Measurements from ENCODE around the gene TMEM117.
"Not testable (repeated sequence)": the region's sequence is repeated elsewhere in the genome, so short reads cannot be mapped to it uniquely, and the experiment has no call there.

The TMEM117 gene

DNA sequence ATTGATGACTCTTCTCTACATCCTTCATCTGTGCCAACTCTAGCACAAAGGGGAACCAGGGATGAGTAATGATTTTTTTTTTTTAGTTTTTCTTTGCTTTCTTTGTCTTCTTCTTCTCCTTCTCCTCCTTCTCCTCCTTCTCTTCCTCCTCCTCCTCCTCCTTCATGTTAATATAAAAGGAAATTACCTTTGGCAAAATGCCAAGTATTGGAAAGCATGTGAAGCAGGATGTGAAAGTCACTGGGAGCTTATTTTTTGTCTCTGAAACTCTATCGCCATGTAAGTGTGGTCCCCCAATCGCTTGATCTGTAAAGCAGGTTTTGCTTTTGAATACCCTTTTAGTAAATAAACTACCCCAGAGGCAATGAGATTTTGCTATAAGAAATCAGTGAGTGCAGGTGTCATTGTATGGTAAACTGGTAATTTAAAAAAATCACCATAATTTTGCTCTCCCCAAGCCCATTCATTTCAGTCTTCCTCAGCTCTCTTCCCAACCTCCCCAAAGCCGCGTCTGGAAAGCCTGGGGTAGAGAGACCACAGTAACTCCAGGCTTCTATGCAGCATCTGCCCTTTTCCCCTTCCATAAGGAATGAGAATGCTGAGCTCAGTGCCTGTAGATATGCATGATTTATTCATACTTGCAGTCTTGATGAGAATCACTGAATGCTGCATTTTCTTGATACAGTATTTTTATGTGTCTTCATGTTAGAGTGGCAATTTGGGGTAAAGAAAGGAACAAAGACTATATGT, 388.7 kb downstream of the TMEM117 start:
- no peak for DNase-seq (ENCODE audit: low read depth)

DNA sequence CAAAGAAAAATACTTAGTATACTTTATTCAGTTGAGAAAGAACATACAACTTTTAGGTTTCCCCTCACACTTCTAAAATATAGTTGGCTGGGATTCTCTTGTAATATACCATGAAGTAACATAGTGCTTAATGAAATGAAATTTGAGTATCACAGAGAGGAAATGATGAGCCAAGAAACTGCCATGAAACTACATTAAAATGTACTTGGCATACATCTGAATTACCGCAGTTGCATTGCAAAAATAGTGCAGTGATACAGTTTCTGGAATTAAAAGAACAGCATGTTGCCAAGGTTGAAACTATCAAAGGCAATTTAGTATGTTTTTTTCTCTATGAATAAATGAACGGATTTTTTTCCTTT, 389.2 kb downstream of the TMEM117 start:
- no peak for DNase-seq (ENCODE audit: low read depth)

DNA sequence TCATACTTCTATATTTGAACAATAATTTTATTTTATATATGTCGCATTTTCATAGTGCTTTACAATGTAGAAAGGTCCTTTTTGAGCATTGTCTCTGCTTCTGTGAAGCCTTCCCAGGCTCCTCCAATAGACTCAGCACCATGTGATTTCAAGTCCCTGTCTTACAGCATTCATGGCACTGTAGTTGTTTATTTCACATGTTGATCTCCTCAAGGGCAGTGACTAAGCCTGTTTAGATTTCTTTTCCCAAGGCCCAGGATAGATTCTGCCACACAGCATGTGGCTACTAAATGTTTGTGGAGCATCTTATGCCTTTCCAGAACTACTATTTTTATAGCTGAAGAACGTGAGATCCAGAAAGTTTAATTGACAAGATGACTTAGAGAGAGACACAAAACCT, 391.7 kb downstream of the TMEM117 start:
- DNase-seq (ENCODE audit: low read depth): no peak

DNA sequence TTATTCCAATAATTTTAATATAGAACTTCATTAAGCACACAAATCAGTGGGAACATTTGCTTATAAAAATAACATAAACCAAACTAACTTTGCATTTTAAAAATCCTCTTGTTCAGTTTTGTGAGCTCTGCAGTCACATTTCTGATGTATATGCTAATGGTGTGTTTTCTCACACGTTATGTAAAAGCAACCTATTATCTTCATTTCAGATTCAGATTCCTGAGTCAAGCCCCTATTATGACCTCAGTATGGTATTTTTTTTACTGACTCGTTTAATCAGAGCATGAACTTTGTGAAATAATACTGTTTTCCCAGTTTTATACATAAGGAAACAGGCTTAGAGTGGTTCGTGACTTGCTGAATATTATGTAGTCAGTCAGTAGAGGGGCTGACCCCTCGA, 394.0 kb downstream of the TMEM117 start:
- no peak for DNase-seq (ENCODE audit: low read depth)

DNA sequence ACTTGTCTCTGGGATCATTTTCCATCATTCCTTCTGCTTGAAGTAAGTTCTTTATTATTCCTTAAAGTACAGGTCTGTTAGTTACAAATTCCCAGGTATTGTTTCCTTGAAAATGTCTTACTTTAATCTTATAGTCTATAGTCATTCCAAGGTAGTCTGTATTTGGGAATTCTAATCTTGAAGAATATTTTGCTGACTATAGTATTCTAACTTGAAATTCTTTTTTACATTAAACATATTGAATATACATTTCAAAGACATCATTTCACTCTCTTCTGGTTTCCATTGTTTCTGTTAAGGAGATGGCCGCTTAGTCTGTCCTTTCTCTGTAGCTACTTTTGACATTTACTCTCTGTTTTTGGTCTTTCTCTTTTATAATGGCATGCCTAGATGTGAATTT, 399.8 kb downstream of the TMEM117 start:
- DNase-seq (ENCODE audit: low read depth): no peak

DNA sequence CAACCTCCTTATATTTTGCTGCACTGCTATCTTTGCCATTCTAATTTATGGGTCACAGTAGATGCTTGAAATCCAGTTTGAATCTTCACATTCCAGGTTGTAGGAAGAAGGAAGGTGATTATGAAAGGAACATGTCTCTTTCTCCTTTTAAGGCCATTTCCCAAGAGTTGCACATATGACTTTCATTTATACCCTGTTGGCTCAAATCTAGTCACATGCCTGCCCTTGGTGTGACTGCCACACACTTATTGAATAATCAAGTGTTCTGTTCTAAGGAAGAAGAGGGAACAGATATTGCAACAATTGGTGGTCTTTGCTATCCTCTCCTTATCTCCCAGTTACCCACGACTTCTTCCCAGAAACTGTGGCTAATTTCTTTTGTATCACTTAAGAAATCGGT, 404.3 kb downstream of the TMEM117 start:
- no peak for DNase-seq (ENCODE audit: low read depth)

DNA sequence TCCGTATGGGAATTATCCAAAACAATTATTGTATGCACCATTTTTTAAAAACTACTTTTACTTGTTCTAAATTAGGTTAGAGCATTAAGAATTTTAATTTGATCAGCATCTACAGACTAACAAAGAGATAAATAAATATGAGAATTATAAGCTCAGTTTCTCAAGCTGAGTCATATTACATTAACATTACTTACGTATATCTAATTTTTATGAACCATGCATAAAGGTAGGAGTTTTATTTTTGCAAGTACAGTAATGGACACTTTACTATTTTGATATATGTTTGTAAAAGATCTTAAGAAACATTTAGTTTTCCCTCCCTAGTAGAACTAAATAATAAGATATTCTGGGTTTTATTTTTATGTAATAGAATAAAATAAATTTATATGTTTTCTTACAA, 410.1 kb downstream of the TMEM117 start:
- no peak for DNase-seq (ENCODE audit: low read depth)

DNA sequence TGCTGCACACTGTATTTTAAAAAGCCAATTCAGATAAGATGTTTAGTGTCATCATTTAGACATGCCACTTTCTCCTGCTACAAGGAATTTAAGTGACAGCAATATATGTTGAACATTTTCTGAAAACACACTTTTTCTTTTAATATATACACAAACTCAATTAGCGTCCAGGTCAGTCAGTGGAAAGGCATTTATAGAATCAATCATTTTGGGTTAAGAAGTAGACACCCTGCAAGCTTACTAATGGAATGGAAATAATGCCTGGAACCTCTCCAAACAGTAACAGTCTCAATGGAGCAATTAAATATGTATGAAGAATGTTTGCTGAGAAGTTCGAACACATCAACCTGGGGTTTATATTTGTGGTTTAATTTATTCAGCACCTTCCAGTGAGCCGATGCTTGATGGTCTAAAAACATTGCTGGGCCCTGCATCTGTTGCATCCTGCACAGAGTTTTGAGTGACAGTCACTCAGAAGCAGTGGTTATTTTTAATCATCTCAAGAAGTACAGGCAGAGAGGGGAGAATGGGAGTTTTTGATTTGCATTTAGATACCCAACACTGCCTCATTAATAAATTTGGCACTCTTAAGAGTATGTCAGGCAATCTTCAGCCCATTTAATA, 410.7 kb downstream of the TMEM117 start:
- no peak for DNase-seq (ENCODE audit: low read depth)

DNA sequence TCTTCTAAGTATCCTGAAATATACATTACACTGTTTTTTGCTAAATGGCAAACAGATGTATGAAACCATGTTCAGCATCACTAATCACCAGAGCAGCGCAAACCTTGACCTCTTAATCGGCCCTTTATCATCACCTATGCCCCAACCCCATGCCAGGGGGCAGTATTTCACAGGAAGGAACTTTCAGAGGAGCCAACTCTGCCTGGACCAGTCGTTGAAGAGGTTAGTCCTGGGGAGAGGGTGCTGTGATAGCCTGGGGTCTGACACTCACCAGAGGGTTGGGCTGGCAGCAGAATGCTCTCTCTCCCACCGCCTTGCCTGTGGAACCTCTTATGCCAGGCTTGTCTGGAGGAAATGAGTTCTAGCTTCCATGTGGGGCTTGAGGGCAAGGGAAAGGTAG, 411.7 kb downstream of the TMEM117 start:
- no peak for DNase-seq (ENCODE audit: low read depth)

DNA sequence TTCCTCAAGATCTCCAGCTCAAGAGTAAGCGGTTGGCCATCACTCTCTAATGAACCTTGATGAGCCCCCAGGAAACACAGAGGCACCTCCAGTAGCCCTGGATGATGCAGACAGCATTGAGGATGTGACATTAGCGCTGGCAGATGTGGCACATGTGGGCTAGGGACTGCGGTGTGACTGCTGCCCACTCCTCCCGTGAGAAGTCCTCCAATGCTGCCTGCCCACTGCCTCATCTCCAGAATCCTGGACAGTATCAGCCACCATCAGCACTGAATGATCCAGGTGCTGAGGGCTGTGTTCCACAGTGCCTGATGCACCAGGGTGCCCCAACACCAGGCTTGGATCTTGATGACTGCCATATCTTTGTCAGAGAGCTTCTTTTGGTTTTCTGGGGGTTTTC, 412.6 kb downstream of the TMEM117 start:
- DNase-seq (ENCODE audit: low read depth): no peak

DNA sequence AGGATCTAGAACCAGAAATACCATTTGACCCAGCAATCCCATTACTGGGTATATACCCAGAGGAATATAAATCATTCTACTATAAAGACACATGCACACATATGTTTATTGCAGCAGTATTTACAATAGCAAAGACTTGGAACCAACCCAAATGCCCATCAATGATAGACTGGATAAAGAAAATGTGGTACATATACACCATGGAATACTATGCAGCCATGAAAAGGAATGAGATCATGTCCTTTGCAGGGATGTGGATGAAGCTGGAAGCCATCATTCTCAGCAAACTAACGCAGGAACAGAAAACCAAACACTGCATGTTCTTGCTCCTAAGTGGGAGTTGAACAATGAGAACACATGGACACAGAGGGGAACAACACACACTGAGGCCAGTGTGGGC, 414.6 kb downstream of the TMEM117 start:
- DNase-seq (ENCODE audit: low read depth): not testable (repeated sequence)

DNA sequence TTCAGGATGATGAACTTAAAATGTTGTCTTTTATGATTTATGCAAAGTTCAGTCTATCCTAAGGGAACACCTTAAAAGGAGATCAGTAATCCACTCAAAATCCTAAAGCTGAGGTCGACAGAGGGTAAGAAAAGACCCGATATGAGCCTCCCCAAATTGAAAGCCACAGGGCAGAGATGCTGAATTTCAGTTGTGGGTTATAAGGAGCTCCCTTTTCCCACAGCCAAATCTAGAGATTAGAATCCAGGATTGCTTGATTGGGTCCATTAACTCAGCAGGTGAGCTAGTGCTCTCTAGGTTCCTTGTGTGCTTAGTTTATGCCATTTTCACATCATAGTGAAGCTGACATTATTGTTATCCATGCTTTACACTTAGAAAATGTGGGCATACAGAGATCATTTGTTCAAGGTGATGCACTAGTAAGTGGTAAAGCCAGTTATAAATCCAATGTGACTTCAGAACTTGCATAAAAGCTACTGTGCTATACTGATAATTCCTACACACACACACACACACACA, 417.5 kb downstream of the TMEM117 start:
- DNase-seq (ENCODE audit: low read depth): no peak

DNA sequence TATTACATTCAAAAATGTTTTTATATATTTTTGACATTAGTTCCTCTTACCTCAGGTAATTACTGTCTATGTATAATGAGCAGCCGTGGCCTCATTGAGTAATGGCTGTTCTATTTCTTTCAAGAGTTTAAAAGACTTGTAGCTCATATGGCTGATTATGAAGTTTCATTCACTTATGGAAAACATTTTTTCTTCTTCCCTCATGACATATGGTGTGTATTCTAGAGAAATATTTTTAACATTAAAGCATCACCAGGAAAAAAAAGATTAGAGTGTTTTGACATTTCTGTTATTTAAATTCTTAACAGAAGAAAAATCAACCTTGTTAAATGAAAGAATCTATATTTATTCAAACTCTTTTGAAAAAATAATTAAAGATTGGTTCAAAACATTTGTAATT, 422.4 kb downstream of the TMEM117 start:
- DNase-seq (ENCODE audit: low read depth): no peak

DNA sequence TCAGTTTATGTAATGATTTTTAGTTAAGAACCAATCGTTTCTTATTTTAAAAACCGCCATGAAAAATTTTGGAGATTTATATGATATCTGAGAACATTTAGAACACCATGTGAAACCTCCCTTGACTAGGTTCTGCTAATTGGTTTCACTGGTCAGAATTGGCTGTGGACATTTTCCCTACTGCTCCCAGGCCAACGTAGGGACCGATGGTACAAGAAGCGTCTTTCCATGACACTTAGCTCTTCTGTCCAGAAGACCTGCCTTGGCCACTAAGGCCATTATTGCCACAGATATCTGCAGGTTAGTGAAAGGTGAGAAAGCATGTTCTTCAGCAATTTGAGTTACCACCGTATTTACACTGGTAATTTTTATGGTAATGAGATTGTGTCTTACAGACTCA, 424.0 kb downstream of the TMEM117 start:
- no peak for DNase-seq (ENCODE audit: low read depth)

DNA sequence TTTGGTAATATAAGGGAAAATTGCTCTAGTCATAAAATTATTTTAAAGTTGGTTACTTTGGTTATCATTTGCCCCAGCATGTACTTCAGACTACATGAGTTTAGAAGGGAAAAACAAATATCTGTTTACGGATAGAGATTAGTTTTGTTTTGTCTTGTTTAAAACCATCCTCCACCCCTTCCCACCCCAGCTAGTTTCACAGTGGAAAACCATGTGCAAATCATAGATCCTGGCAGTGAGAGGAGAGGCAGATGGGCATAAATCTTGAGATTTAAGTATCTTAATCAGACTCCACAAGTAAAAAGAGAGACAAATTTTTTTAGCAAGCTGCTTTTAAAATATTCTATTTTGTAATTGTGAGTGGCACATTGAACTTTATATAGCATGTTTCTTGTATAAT, 424.7 kb downstream of the TMEM117 start:
- no peak for DNase-seq (ENCODE audit: low read depth)

DNA sequence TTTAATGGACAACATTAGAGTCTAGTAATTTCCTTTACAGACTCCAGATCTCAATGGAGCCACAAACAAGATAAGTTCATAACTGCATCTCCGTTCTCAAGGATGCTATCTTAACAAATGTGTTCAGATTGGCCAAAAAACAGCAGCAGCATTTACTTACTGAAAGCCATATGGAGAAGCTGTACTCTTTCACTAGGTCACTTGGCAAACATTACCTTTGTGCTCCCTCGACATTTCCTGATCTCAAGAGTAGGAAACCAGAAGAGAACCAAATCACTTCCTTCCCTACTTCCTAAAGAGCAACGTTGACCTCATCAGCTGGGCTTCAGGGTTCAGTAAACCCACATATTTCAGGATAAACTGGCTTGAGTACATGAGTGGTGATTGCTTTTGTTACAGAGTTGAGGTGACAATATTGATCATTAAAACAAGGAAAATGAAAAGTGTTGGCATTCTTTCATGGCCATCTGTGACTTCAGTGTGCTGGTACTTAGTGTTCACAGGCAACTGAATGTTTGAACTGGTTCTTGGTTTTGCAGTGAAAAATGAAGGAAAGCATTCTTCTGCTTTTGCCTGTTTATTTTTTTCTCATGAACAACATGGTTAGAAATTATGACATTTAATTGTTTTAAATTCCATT, 449.6 kb downstream of the TMEM117 start:
- DNase-seq (ENCODE audit: low read depth): no peak

DNA sequence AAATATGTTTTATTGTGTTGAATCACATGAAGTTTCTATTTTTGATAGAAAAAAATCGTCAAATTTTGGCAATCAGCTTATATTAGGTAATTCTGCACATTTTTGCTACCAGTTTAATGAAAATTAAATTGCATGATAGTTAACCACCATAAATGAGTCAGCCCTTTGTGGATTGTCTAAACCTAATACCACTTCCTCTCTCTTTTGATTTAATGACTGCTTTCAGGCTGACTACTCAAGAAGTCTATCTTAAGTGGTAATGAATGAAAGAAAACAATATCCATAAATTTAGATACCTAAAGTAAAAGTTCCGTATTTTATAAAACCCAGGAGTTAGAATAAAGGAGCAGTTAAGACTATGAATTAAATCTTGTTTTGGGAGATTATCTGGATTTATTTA, 450.5 kb downstream of the TMEM117 start:
- DNase-seq (ENCODE audit: low read depth): no peak

DNA sequence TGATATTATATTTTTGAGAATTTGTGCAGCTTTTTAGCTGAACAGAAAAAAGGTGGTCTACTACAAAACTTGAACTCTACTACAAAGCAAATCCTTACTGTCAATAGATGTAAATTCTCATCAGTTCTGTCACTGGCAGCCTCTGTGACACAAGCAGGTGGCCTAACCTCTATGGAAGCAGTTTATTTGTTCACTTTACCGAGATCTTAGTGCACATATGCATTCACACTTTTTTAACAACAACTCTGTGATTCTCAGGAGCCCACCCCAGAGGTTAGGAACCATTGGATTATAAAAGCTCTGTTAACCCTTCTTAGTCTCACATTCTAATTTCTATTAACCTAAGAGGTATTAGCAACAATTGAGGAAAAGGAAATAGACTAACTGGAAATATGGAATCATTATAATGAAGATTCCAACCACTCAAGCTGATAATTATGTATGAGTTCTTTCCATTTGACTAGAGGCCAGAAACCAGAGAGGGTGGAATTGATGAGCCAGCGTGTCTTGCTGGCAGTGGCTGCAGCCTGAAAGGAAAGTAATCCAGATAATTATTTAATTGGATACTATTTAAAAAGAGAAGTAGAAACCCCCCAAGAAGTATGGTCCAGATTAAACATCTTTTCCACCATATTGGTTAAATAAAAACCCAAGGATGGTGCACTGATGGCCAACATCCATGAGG, 451.1 kb downstream of the TMEM117 start:
- DNase-seq (ENCODE audit: low read depth): no peak

DNA sequence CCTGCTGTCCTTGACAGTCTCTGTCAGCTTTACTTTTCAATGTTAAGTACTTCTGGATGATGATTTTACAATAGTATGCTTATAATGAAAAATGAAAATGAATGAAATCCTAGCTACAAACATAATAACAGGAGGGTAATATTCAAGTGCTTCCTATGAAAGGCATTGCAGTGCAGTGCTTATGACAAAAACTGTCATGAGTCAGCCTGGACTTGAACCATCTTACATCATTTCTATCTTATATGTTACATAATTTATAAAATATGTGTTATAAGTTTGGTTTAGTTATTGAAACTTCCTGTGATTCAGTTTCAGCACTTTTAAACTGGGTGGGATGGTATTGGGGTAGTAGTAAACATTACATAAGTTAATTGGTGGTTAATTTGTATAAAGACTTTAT, 451.7 kb downstream of the TMEM117 start:
- DNase-seq (ENCODE audit: low read depth): no peak

DNA sequence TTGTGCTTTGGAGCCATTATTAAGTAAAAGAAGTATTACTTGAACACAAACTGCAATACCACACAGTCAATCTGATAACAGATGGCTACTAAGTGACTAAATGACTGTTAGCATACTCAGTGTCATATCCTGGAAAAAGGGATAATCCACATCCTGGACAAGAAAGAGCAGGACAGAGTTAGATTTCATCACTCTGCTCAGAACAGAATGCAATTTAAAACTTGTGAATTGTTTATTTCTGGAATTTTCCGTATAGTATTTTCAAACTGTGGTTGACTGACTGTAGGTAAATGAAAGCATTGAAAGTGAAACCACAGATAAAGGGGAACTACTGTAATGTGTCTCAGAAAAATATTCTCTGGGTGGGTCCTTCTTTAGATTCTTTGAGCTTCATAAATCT, 458.8 kb downstream of the TMEM117 start:
- no peak for DNase-seq (ENCODE audit: low read depth)

DNA sequence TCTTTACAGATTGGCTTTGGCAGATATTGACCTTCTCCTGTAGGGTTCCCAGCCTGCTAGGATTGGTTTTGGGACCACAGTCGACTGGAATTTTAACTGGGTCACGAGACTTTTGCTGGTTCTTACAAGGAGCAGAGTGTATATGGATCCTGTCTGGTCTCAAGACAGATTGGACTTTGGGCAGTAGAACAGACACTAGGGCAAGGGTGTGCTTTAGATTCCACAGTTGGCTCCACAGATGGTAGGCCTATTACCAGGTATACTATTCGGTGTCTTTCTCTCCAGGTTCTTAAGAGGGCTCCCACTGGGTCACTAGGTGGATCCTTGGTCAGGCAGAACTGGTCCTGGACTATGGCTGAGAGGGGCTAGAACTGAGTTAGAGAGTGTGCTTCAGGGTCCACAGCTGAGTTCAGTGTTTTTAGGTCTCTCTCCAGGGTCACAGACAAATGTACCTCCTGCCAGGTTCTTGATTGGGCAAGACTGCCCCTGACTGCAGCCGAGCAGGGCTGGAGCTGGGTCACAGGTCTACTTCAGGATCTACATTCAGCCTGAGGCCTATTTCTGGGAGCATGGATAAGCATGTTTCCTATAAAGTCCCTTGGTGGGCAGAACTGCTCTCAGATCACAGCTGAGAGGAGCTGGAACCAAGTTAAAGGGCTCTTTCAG, 460.2 kb downstream of the TMEM117 start:
- no peak for DNase-seq (ENCODE audit: low read depth)

DNA sequence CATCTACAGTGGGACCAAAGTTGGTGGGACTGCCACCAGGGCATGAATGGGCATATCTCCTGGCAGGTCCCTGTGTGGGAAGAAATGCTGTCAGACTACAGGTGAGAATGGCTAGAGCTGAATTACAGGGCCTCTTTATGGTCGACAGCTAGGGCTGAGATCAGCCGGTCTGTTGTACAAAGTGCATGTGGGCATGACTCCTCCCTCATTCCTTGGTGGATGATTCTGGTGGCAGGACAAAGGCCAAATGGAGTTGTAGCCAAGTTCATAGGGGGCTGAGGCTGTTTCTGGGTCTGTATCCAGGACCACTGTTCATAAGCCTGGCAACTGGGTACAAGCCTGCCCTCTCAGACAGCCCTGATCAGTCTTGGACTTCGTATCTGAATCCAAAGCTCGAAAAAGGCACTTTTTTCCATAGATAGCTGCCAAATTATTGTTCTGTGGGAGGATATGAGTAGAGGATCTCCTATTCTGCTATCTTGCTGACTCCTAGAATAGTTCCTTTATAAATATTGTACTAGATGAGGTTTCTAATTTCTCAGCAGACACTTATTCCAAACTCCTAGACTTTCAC, 460.8 kb downstream of the TMEM117 start:
- DNase-seq (ENCODE audit: low read depth): no peak

All from activated T-cell treated with anti-CD3 and anti-CD28 coated beads for 24 hours (primary cell).